Gastrocnemius medialis (tissue), 4 donors: Measurements from ENCODE around the gene NOC4L. TPM values are rescaled to one million over a fixed set of nuclear protein-coding genes. Genes with fewer than 3 reads are reported as not detected.

ENCODE experiments used
- ATAC-seq, 2 donors: fragments of 150-250 bp; one replicate each; pipeline ENCODE4 v1.9.1; 2016
- DNase-seq, 2 donors: peaks; one replicate each; pipeline ENCODE4 v3.0.0-alpha.2; 2019
- H3K27ac ChIP-seq, 4 donors: fragments of 200-600 bp; sonication (generic); 1 replicate in 1 of 4; 2 replicates in 3 of 4; pipeline ENCODE4 v1.5.1; 2016 to 2018; ENCODE audit warnings: mild to moderate bottlenecking in 2 of 4, moderate library complexity in 1 of 4
- H3K27me3 ChIP-seq, 3 donors: fragments of 200-600 bp; sonication (generic) in 2 of 3; 1 replicate in 1 of 3; 2 replicates in 2 of 3; pipeline versions ENCODE4 v1.5.1 to v1.6.0; 2016 to 2019; ENCODE audit warnings: mild to moderate bottlenecking in 1 of 3, moderate library complexity in 1 of 3
- H3K36me3 ChIP-seq, 2 donors: fragments of 200-600 bp; sonication (generic) in 1 of 2; one replicate each; pipeline ENCODE4 v1.5.1; 2017 to 2018
- H3K4me1 ChIP-seq, 2 donors: fragments of 200-600 bp; sonication (generic) in 1 of 2; one replicate each; pipeline ENCODE4 v1.5.1; 2016 to 2017; ENCODE audit warnings: mild to moderate bottlenecking in 2 of 2
- H3K4me3 ChIP-seq, 4 donors: fragments of 200-600 bp; sonication (generic) in 3 of 4; 1 replicate in 1 of 4; 2 replicates in 3 of 4; pipeline ENCODE4 v1.5.1; 2016 to 2019; ENCODE audit warnings: mild to moderate bottlenecking in 2 of 4
- H3K9me3 ChIP-seq, 3 donors: fragments of 200-600 bp; sonication (generic) in 2 of 3; 1 replicate in 1 of 3; 2 replicates in 2 of 3; pipeline ENCODE4 v1.5.1; 2016 to 2019
- POLR2A ChIP-seq, 2 donors: fragments of 450-650 bp; IDR thresholded peaks; one replicate each; pipeline ENCODE4 v1.6.1; 2017; ENCODE audit warnings: antibody characterized with exemption in 2 of 2, mild to moderate bottlenecking in 2 of 2, moderate library complexity in 2 of 2
- in situ Hi-C, 4 donors: fragments of 200-750 bp; cut with MboI; loops; one replicate each; pipeline versions ENCODE4 v1.15.0 to v1.8.0; 2017; ENCODE audit warnings: low sequenced_read_pairs in 4 of 4
- intact Hi-C: fragments of 100-400 bp; cut with DNase I; formaldehyde crosslinking; loops from one replicate; pipeline ENCODE4 v1.15.1; 2023; ENCODE audit warnings: low total_unique reads
- total RNA-seq, 4 donors: library from RNA; depleted of rRNA; stranded (reverse); fragments of >200 nt; gene quantifications; one replicate each; pipeline versions ENCODE4 v1.1.0 to v1.2.3, GENCODE V29; 2016
- TF ChIP-seq, protein P1 (sequence below), 5 experiments: fragments of 450-650 bp in 3 of 5; fragments of 200-600 bp in 2 of 5; sonication (generic) in 2 of 5; IDR thresholded peaks in 4 of 5; conservative IDR thresholded peaks in 1 of 5; 1 replicate in 4 of 5; 2 replicates in 1 of 5; pipeline ENCODE4 v1.5.1; 2016 to 2019; ENCODE audit warnings: antibody characterized with exemption in 5 of 5, mild to moderate bottlenecking in 3 of 5, moderate library complexity in 3 of 5

Gene NOC4L
- total RNA-seq, 4 donors from 2014 or later, result 11.1 to 24.0 (median 21.2) TPM

DNA sequence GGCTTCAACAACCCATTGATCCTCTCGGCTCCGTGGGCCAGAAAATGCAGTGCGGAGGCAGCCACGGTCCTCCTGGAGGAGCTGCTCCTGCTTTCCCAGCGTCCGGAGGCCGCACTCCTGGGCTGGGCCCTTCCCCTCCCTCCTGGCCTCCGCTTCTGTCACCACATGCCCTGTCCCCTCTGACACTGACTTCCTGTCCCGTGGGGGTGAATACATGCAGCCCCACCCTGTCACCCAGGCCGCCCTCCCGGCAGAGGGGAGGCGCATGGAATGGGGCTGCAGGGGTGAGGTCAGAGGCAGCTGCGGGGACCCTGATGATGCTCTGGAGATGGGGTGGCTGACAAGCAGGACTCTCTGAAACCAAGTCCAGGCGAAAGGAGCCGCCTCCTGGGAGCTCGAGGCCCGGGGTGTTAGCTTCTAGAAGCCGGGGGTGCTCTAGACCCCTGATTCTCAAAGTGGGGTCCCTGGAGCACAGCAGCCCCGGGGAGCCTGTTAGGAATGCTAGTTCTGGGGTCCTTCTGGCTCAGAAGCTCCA lies 32.2 kb downstream of the NOC4L start:
- Histone ChIP-seq H3K4me1 (peaks cover 5 to 7% of the 10 kb centered on the region in 2 donors), H3K9me3 (no peaks in the 10 kb centered on the region), H3K27ac (no peak overlapping the region), H3K27me3 (peaks cover 27 to 34% (median 32%) of the 10 kb centered on the region in 3 donors), H3K36me3 (no peaks in the 10 kb centered on the region), H3K4me3 (no peak overlapping the region)
- intact Hi-C loops, result no loop called here
- TF ChIP-seq, protein P1, sequence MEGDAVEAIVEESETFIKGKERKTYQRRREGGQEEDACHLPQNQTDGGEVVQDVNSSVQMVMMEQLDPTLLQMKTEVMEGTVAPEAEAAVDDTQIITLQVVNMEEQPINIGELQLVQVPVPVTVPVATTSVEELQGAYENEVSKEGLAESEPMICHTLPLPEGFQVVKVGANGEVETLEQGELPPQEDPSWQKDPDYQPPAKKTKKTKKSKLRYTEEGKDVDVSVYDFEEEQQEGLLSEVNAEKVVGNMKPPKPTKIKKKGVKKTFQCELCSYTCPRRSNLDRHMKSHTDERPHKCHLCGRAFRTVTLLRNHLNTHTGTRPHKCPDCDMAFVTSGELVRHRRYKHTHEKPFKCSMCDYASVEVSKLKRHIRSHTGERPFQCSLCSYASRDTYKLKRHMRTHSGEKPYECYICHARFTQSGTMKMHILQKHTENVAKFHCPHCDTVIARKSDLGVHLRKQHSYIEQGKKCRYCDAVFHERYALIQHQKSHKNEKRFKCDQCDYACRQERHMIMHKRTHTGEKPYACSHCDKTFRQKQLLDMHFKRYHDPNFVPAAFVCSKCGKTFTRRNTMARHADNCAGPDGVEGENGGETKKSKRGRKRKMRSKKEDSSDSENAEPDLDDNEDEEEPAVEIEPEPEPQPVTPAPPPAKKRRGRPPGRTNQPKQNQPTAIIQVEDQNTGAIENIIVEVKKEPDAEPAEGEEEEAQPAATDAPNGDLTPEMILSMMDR (IDR thresholded peaks at IDR 0.05 in 4 of 5, conservative IDR thresholded peaks at IDR 0.05 in 1 of 5), result no peak
- TF ChIP-seq POLR2A (IDR thresholded peaks at IDR 0.05), result no peak
- in situ Hi-C loops, result no loop called here
- ATAC-seq (no peak), DNase-seq (no peak)

DNA sequence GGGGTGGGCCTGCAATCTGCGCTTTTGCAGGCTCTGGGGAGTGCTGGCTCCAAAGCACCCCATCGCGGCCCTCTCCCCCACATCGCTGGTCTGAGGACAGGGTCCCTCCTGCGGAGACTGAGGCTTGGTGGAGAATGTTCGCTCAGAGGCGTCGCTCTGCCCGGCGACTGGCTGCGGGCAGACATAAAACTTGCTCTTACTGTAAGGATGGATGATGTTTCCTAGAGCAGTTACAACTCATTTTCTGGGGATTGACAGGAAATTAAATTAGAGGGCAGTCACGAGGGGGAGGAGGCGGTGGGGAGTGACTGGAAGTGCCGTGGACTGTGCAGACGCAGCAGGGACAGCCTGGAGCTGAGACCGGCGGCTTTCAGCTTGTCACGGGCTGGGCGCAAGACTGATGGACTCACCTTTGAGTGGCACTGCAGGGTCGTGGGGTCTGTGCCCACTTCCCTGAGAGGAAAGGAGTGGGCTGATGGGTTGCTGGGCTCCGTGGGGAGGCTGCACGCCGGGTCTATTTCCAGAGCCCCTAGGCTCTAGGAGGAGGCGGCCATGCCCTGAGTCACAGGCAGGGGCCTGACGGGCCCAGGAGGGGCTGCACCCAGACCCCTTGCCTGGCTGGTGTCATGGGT lies 32.8 kb downstream of the NOC4L start:
- DNase-seq (no peak), ATAC-seq (no peak)
- Histone ChIP-seq H3K4me1 (peaks cover 5 to 7% of the 10 kb centered on the region in 2 donors), H3K27me3 (peaks cover 21 to 34% (median 32%) of the 10 kb centered on the region in 3 donors), H3K4me3 (no peak overlapping the region), H3K36me3 (no peaks in the 10 kb centered on the region), H3K27ac (no peak overlapping the region), H3K9me3 (no peaks in the 10 kb centered on the region)
- no peak for TF ChIP-seq POLR2A (IDR thresholded peaks at IDR 0.05)
- TF ChIP-seq, protein P1 (IDR thresholded peaks at IDR 0.05 in 4 of 5, conservative IDR thresholded peaks at IDR 0.05 in 1 of 5), result no peak
- in situ Hi-C loops (no loop called here), intact Hi-C loops (no loop called here)

DNA sequence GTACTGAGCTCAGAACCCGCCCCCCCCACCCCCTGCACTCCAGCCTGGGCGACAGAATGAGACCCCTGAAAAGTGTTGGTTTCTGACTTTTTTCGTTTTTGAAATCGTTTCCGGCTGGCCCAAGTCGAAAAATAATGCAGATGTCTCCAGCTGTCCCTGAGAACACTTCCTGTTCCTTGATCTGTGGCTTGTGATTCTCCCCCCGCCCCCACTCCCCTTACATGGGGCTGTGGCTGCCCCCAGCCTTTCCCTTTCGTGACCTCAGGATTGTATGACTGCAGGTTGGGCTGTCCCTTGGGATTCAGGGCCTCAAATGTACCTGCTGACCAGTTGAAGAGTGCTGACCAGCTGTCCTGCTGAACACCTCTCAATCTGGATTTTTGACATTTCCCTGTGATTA lies 34.1 kb downstream of the NOC4L start:
- DNase-seq (no peak), ATAC-seq (no peak)
- Histone ChIP-seq H3K4me1 (peaks cover 5 to 7% of the 10 kb centered on the region in 2 donors), H3K27me3 (peaks cover 14 to 26% (median 24%) of the 10 kb centered on the region in 3 donors), H3K36me3 (no peaks in the 10 kb centered on the region), H3K4me3 (peak overlapping the region in 2 of 4 donors; percentile 24 to 27), H3K9me3 (no peaks in the 10 kb centered on the region), H3K27ac (peak overlapping the region in 2 of 4 donors; percentile 23 to 72)
- in situ Hi-C loops, result no loop called here
- intact Hi-C loops, result no loop called here
- TF ChIP-seq, protein P1 (IDR thresholded peaks at IDR 0.05 in 4 of 5, conservative IDR thresholded peaks at IDR 0.05 in 1 of 5), result no peak
- no peak for TF ChIP-seq POLR2A (IDR thresholded peaks at IDR 0.05)

DNA sequence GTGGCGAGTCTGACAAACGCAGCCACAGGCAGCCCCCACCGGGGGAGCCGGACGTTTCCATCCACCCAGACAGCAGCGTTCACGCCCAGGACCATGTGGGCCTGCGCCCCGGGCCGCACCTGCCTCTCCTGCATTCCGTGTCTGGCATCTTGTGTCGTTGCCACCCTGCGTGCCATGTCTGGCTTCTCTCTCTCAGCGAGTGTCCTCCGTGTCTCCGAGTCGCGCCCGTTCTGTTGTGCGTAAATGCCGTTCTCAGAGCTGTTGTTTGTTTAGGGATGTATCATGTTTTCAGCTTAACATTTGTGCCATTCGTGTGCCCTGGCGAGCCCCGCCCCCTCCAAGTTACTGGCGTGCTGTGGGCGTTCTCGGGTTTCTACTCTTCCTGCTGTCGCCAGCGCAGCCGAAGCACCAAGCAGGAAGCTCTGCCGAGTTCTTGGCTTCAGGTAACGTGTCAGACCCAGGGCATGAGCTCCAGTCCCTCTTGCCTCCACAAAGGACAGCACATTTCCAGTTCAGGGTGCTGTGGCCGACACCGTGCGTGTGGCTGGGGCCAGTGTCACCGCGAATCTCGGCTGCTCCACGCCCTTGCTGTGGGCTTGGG lies 34.6 kb downstream of the NOC4L start:
- Histone ChIP-seq H3K27ac (peak overlapping the region in 2 of 4 donors; percentile 23 to 72), H3K4me1 (peaks cover 5 to 7% of the 10 kb centered on the region in 2 donors), H3K4me3 (peak overlapping the region in 3 of 4 donors; percentile 12 to 27 (median 24)), H3K9me3 (no peaks in the 10 kb centered on the region), H3K27me3 (peaks cover 15 to 24% (median 22%) of the 10 kb centered on the region in 3 donors), H3K36me3 (no peaks in the 10 kb centered on the region)
- DNase-seq (no peak), ATAC-seq (peak; percentile 33 to 52)
- in situ Hi-C loops, result no loop called here
- TF ChIP-seq, protein P1 (IDR thresholded peaks at IDR 0.05 in 4 of 5, conservative IDR thresholded peaks at IDR 0.05 in 1 of 5), result no peak
- no peak for TF ChIP-seq POLR2A (IDR thresholded peaks at IDR 0.05)
- intact Hi-C loops, result loop anchor here (1.0 kb wide), 1 partner anchor 10 kb away; no protein-coding TSS in a partner anchor
